T1000 (cell line): ENCODE results near the gene KCNG2.

Source experiments
- DNase-seq: peaks from one replicate; lab custom pipeline; 2025; ENCODE audit warnings: mixed read lengths; lab: John Stamatoyannopoulos, UW

The KCNG2 gene

GRCh38 chr18:79887181-79888000, 89.7 kb downstream of the KCNG2 start:
- no peak for DNase-seq

- DNase-seq, result no peak
Observed at GRCh38 chr18:79888016-79888415, 90.3 kb downstream of the KCNG2 start.

- no peak for DNase-seq
Observed at GRCh38 chr18:79889569-79889968, 91.8 kb downstream of the KCNG2 start.

GRCh38 chr18:79890674-79891073, 92.9 kb downstream of the KCNG2 start:
- DNase-seq, result no peak

GRCh38 chr18:79896738-79897137, 99.0 kb downstream of the KCNG2 start:
- DNase-seq, result no peak

GRCh38 chr18:79897940-79898625, 100.3 kb downstream of the KCNG2 start:
- DNase-seq, result no peak

- no peak for DNase-seq
Observed at GRCh38 chr18:79898952-79899608, 101.3 kb downstream of the KCNG2 start.

GRCh38 chr18:79899609-79900445, 102.1 kb downstream of the KCNG2 start:
- DNase-seq, result no peak

GRCh38 chr18:79900610-79901570, 103.2 kb downstream of the KCNG2 start:
- no peak for DNase-seq

GRCh38 chr18:79901665-79902064, 103.9 kb downstream of the KCNG2 start:
- DNase-seq, result no peak

- no peak for DNase-seq
Observed at GRCh38 chr18:79902075-79902474, 104.3 kb downstream of the KCNG2 start.

GRCh38 chr18:79902640-79903039, 104.9 kb downstream of the KCNG2 start:
- DNase-seq, result no peak

GRCh38 chr18:79903071-79903635, 105.4 kb downstream of the KCNG2 start:
- no peak for DNase-seq

- DNase-seq, result no peak
Observed at GRCh38 chr18:79903787-79904356, 106.1 kb downstream of the KCNG2 start.

GRCh38 chr18:79904357-79905147, 106.8 kb downstream of the KCNG2 start:
- no peak for DNase-seq

- DNase-seq, result no peak
Observed at GRCh38 chr18:79905389-79905911, 107.7 kb downstream of the KCNG2 start.

GRCh38 chr18:79905993-79906392, 108.3 kb downstream of the KCNG2 start:
- no peak for DNase-seq

- no peak for DNase-seq
Observed at GRCh38 chr18:79906706-79907105, 109.0 kb downstream of the KCNG2 start.
